Renal cortical epithelial cell (primary cell): ENCODE measurements around the gene CDH11. TPM values are rescaled to one million over a fixed set of nuclear protein-coding genes. Genes with fewer than 3 reads are reported as not detected.

Experiments used
- DNase-seq: peaks from one replicate; pipeline ENCODE4 v3.0.0-alpha.2; 2011; ENCODE audit warnings: low read depth
- total RNA-seq: library from RNA; depleted of rRNA; stranded (reverse); fragments of >200 nt; gene quantifications from 2 replicates; pipeline ENCODE4 v1.2.3, GENCODE V29; 2014

The CDH11 gene
- total RNA-seq, 1 donor from 2014 or later, result 3.1 TPM

- no peak for DNase-seq
Observed at GRCh38 chr16:64907844-64908243, 214.0 kb downstream of the CDH11 start.

- no peak for DNase-seq
Observed at GRCh38 chr16:64903770-64904169, 218.1 kb downstream of the CDH11 start.

- DNase-seq, result no peak
Observed at GRCh38 chr16:64900517-64900916, 221.3 kb downstream of the CDH11 start.

GRCh38 chr16:64900019-64900418, 221.8 kb downstream of the CDH11 start:
- no peak for DNase-seq

GRCh38 chr16:64898159-64898558, 223.7 kb downstream of the CDH11 start:
- no peak for DNase-seq
